ENCODE measurements around the gene FIGN. TPM values are rescaled to one million over a fixed set of nuclear protein-coding genes. Genes with fewer than 3 reads are reported as not detected.

Gene FIGN
- total RNA-seq = not detected in 2 replicates

GRCh38 chr2:163735685-163736432, at the start of gene FIGN:
Gene FIGN (minus strand): TSS chr2:163736008. CDS start chr2:163734927, 1,081 bp downstream.
- intact Hi-C loops (cut with micrococcal nuclease) = no loop called here

GRCh38 chr2:163785162-163785561, 49.4 kb upstream of the FIGN start:
- intact Hi-C loops (cut with micrococcal nuclease) = no loop called here

- intact Hi-C loops (cut with micrococcal nuclease) = no loop called here
Observed at GRCh38 chr2:163779970-163780597, 44.3 kb upstream of the FIGN start.

GRCh38 chr2:163778045-163778781, 42.4 kb upstream of the FIGN start:
- intact Hi-C loops (cut with micrococcal nuclease) = no loop called here

GRCh38 chr2:163775304-163775703, 39.5 kb upstream of the FIGN start:
- intact Hi-C loops (cut with micrococcal nuclease) = no loop called here

- intact Hi-C loops (cut with micrococcal nuclease) = no loop called here
Observed at GRCh38 chr2:163774862-163775261, 39.1 kb upstream of the FIGN start.

GRCh38 chr2:163773276-163773675, 37.5 kb upstream of the FIGN start:
- intact Hi-C loops (cut with micrococcal nuclease) = no loop called here

- intact Hi-C loops (cut with micrococcal nuclease) = no loop called here
Observed at GRCh38 chr2:163771596-163771995, 35.8 kb upstream of the FIGN start.

- intact Hi-C loops (cut with micrococcal nuclease) = no loop called here
Observed at GRCh38 chr2:163768881-163769695, 33.3 kb upstream of the FIGN start.

- intact Hi-C loops (cut with micrococcal nuclease) = no loop called here
Observed at GRCh38 chr2:163767097-163767496, 31.3 kb upstream of the FIGN start.

- intact Hi-C loops (cut with micrococcal nuclease) = no loop called here
Observed at GRCh38 chr2:163764566-163764965, 28.8 kb upstream of the FIGN start.

GRCh38 chr2:163759013-163759412, 23.2 kb upstream of the FIGN start:
- intact Hi-C loops (cut with micrococcal nuclease) = no loop called here

- intact Hi-C loops (cut with micrococcal nuclease) = no loop called here
Observed at GRCh38 chr2:163757814-163758213, 22.0 kb upstream of the FIGN start.

- intact Hi-C loops (cut with micrococcal nuclease) = no loop called here
Observed at GRCh38 chr2:163756588-163756987, 20.8 kb upstream of the FIGN start.

GRCh38 chr2:163755366-163755765, 19.6 kb upstream of the FIGN start:
- intact Hi-C loops (cut with micrococcal nuclease) = no loop called here

- intact Hi-C loops (cut with micrococcal nuclease) = loop anchor here (2.0 kb wide), 1 partner anchor 23 kb away; no protein-coding TSS in a partner anchor
Observed at GRCh38 chr2:163753726-163754125, 17.9 kb upstream of the FIGN start.

GRCh38 chr2:163752267-163752666, 16.5 kb upstream of the FIGN start:
- intact Hi-C loops (cut with micrococcal nuclease) = loop anchor here (2.0 kb wide), 1 partner anchor 21 kb away; no protein-coding TSS in a partner anchor

- intact Hi-C loops (cut with micrococcal nuclease) = loop anchor here (2.0 kb wide), 1 partner anchor 21 kb away; no protein-coding TSS in a partner anchor
Observed at GRCh38 chr2:163751696-163752095, 15.9 kb upstream of the FIGN start.

GRCh38 chr2:163748420-163748819, 12.6 kb upstream of the FIGN start:
- intact Hi-C loops (cut with micrococcal nuclease) = no loop called here

GRCh38 chr2:163741435-163741834, 5.6 kb upstream of the FIGN start:
- intact Hi-C loops (cut with micrococcal nuclease) = no loop called here

- intact Hi-C loops (cut with micrococcal nuclease) = no loop called here
Observed at GRCh38 chr2:163737563-163737962, 1.8 kb upstream of the FIGN start.

- intact Hi-C loops (cut with micrococcal nuclease) = no loop called here
Observed at GRCh38 chr2:163737190-163737439, 1.3 kb upstream of the FIGN start.

Data from T-helper 1 cell treated with Interleukin-12 subunit alpha and Interleukin-12 subunit beta and Interleukin-4 antibody, amounts not matched to agents 30 ng/mL and 1 ng/mL, for 36 hours (primary cell).